Lower lobe of right lung (tissue), 2 donors: ENCODE measurements around the gene RASL11A. TPM values are rescaled to one million over a fixed set of nuclear protein-coding genes. Genes with fewer than 3 reads are reported as not detected.

ENCODE experiments used
- ATAC-seq, 2 donors: fragments of 200-7000 bp; cut with Tn5 transposase; one replicate each; pipeline ENCODE4 v1.9.1; 2020 to 2022; ENCODE audit warnings: mild to moderate bottlenecking in 2 of 2, moderate library complexity in 2 of 2
- DNase-seq: peaks from one replicate; pipeline ENCODE4 v3.0.0-alpha.2; 2020
- H3K27ac ChIP-seq: fragments of 200-600 bp; one replicate; pipeline ENCODE4 v1.8.0; 2022
- H3K27me3 ChIP-seq: fragments of 200-600 bp; one replicate; pipeline ENCODE4 v1.8.0; 2022; ENCODE audit warnings: low read depth
- H3K36me3 ChIP-seq: fragments of 200-600 bp; one replicate; pipeline ENCODE4 v1.8.0; 2022; ENCODE audit warnings: mild to moderate bottlenecking
- H3K4me1 ChIP-seq: fragments of 200-600 bp; one replicate; pipeline ENCODE4 v1.8.0; 2022
- H3K4me3 ChIP-seq: fragments of 200-600 bp; one replicate; pipeline ENCODE4 v1.8.0; 2022; ENCODE audit warnings: mild to moderate bottlenecking
- H3K9me3 ChIP-seq: fragments of 200-600 bp; one replicate; pipeline ENCODE4 v1.8.0; 2022
- intact Hi-C: fragments of 100-400 bp; cut with DNase I; formaldehyde crosslinking; loops from one replicate; pipeline ENCODE4 v1.11.0; 2022
- total RNA-seq: library from RNA; stranded (reverse); fragmentation: NEBNext Ultra II Directional; extraction: Animal tissue kit (Norgen Biotek cat#: 25700); gene quantifications from one replicate; pipeline ENCODE4 v1.2.1, GENCODE V29; 2021
- TF ChIP-seq, protein P1 (sequence below): fragments of 200-600 bp; IDR thresholded peaks from one replicate; pipeline ENCODE4 v1.8.0; 2022; ENCODE audit warnings: antibody characterized with exemption, mild to moderate bottlenecking
- donor health status: DM: no; HTN: yes; CAD: no; lungs with severe emphysema.

Gene RASL11A
- total RNA-seq, 1 donor from 2014 or later: 20.6 TPM

DNA sequence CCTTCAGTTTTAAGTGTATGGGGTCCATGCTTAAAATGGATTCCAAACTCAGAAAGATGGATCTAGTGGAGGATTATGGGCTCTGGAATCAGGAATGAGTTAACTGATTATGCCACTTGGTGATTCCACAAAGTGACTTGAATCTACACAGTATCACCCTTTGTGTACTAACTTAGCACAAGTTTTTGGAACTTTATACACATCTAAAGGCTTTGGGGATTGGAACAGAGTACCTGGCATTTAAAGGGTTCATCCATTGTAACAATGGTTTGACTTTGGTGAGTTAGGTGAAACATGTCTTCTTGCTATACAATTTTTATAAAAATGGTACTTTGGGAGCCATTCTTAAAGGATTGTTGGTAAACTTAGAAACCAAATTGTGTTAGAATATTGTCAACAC lies 18.2 kb upstream of the RASL11A start:
- Histone ChIP-seq H3K9me3 (no peaks in the 10 kb centered on the region), H3K27me3 (no peaks in the 10 kb centered on the region), H3K4me1 (peaks cover 45% of the 10 kb centered on the region), H3K27ac (peak overlapping the region; percentile 97), H3K4me3 (peak overlapping the region; percentile 90), H3K36me3 (peaks cover 41% of the 10 kb centered on the region)
- TF ChIP-seq, protein P1, sequence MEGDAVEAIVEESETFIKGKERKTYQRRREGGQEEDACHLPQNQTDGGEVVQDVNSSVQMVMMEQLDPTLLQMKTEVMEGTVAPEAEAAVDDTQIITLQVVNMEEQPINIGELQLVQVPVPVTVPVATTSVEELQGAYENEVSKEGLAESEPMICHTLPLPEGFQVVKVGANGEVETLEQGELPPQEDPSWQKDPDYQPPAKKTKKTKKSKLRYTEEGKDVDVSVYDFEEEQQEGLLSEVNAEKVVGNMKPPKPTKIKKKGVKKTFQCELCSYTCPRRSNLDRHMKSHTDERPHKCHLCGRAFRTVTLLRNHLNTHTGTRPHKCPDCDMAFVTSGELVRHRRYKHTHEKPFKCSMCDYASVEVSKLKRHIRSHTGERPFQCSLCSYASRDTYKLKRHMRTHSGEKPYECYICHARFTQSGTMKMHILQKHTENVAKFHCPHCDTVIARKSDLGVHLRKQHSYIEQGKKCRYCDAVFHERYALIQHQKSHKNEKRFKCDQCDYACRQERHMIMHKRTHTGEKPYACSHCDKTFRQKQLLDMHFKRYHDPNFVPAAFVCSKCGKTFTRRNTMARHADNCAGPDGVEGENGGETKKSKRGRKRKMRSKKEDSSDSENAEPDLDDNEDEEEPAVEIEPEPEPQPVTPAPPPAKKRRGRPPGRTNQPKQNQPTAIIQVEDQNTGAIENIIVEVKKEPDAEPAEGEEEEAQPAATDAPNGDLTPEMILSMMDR: no peak
- ATAC-seq (no peak), DNase-seq (no peak)
- intact Hi-C loops: no loop called here

DNA sequence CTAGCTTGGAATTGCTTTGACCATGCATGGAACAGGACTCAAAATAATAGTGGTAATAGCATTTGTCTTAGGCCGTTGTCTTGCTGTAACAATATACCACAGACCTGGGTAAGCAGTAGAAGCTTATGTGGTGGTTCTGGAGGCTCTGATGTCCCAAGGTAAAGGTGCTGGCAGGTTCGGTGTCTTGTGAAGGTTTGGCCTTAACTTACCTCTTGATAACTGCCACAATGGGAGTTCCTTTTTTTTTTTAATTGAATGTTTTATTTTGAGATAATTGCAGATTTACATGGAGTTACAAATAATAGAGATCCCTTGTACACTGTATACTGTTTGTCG lies 13.4 kb upstream of the RASL11A start:
- H3K9me3 ChIP-seq: no peaks in the 10 kb centered on the region
- H3K4me1 ChIP-seq: peaks cover 51% of the 10 kb centered on the region
- no peaks in the 10 kb centered on the region for H3K27me3 ChIP-seq
- no peak for ATAC-seq
- H3K36me3 ChIP-seq: peaks cover 71% of the 10 kb centered on the region
- DNase-seq: no peak
- no peak overlapping the region for H3K27ac ChIP-seq
- TF ChIP-seq, protein P1: no peak
- no peak overlapping the region for H3K4me3 ChIP-seq
- intact Hi-C loops: no loop called here

DNA sequence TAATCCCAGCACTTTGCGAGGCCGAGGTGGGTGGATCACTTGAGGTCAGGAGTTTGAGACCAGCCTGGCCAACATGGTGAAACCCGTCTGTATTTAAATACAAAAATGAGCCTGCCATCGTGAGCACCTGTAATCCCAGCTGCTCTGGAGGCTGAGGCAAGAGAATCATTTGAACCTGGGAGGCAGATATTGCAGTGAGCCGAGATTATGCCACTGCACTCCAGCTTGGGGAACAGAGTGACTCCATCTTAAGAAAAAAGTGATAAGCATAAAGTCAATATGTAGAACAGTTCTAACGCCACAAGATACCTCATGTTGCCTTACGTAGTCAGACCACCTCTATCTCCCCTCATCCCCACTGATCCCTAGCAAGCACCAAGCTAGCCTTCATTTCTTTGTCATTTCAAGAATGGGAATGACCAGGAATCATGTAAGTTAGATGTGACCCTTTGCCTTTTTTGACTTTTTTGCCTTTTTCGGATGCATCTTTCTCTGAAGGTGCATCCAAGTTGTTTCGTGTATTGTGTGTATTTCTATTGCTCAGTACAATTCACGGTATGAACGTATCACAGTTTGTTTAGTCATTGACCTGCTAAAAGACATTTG lies 12.9 kb upstream of the RASL11A start:
- intact Hi-C loops: no loop called here
- H3K4me1 ChIP-seq: peaks cover 45% of the 10 kb centered on the region
- TF ChIP-seq, protein P1: no peak
- H3K36me3 ChIP-seq: peaks cover 71% of the 10 kb centered on the region
- ATAC-seq (no peak), DNase-seq (no peak)
- H3K27ac ChIP-seq: no peak overlapping the region
- H3K4me3 ChIP-seq: no peak overlapping the region
- H3K9me3 ChIP-seq: no peaks in the 10 kb centered on the region
- no peaks in the 10 kb centered on the region for H3K27me3 ChIP-seq

DNA sequence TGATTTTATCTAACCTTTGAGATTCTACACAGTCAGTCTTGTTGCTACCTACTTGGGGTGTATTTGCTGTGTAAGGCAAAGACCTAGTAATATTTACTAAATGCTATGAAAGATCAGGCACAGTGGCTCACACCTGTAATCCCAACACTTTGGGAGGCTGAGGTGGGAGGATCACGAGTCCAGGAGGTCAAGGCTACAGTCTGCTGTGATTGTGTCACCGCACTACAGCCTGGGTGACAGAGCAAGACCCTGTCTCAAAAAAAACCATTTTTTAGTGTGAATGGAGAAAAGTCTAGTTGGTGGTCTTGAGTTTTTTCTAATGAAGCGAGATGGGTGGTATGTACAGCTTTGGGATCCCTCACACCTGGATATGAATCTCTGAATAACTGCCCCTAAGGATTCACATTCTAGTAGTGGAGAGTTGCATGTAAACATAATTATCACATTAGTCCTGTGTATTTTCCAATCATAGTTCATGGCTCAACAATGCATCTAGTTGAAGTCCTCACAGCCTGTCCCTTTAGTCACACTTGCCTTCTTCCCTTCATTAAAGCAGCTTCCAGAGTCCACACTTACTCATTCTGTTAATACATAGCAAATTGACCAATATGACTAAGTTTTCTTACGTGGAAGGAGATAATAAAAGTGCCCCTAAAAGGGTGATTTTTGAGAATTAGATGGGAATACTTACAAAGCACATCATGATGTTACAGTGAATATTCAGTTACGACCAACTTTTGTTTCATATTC lies 11.8 kb upstream of the RASL11A start:
- no peak for ATAC-seq
- H3K36me3 ChIP-seq: peaks cover 66% of the 10 kb centered on the region
- intact Hi-C loops: no loop called here

DNA sequence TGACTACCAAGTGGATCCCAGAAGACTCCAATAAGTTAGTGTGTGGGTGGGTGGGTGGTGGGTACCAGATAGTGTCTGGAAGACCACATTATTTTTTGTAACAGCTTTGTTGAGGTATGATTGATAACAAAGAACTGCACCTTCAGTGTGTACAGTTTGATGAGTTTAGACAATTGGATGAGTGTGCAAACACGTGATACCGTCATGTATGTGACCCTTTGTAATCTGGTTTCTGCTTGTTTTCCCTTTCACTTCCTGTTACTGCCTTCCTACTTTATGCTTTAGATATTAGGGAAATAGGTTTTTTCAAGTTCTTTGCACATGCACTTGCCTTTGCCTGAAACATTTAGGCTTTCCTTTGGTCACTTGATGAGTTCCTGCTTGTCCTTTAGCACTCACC lies 10.8 kb upstream of the RASL11A start:
- ATAC-seq (peak; percentile 47 to 59), DNase-seq (no peak)
- intact Hi-C loops: no loop called here
- TF ChIP-seq, protein P1: no peak
- Histone ChIP-seq H3K4me3 (no peak overlapping the region), H3K9me3 (no peaks in the 10 kb centered on the region), H3K36me3 (peaks cover 56% of the 10 kb centered on the region), H3K27me3 (no peaks in the 10 kb centered on the region), H3K27ac (peak overlapping the region; percentile 27), H3K4me1 (peaks cover 25% of the 10 kb centered on the region)

More for the DNA sequence above, 11.8 kb upstream of the RASL11A start:
- Histone ChIP-seq H3K4me3 (no peak overlapping the region), H3K4me1 (peaks cover 35% of the 10 kb centered on the region), H3K27me3 (no peaks in the 10 kb centered on the region), H3K27ac (no peak overlapping the region), H3K9me3 (no peaks in the 10 kb centered on the region)
- no peak for DNase-seq
- TF ChIP-seq, protein P1: no peak
